SK-N-SH (cell line): ENCODE measurements around the gene UBTD1. TPM values are rescaled to one million over a fixed set of nuclear protein-coding genes. Genes with fewer than 3 reads are reported as not detected.

ENCODE experiments used
- CTCF ChIA-PET: fragments of 300-600, 350-600 bp; formaldehyde crosslinking; extraction: SDS; loops from one replicate; lab custom pipeline; 2021; lab: Yijun Ruan, JAX
- POLR2A ChIA-PET: fragments of 350-600 bp; sonication (Branson Sonifier 250); formaldehyde crosslinking; extraction: SDS; loops from one replicate; lab custom pipeline; 2020; ENCODE audit warnings: antibody characterized with exemption, inconsistent platforms; lab: Yijun Ruan, JAX
- DNase-seq: peaks from one replicate; pipeline ENCODE4 v3.0.0; 2012
- H2AFZ ChIP-seq: fragments of 200-600 bp; sonication (generic); 2 replicates; pipeline ENCODE4 v1.8.1; 2016; ENCODE audit warnings: antibody characterized with exemption, mild to moderate bottlenecking, low read depth
- H3F3A ChIP-seq: fragments of 200-600 bp; sonication (generic); replicated peaks from 2 replicates; pipeline ENCODE3; 2016; ENCODE audit warnings: antibody characterized with exemption, mild to moderate bottlenecking; ENCODE audit not compliant: insufficient read depth
- H3K27ac ChIP-seq, 2 experiments: fragments of 200-500 bp in 1 of 2; fragments of 200-600 bp in 1 of 2; sonication (Bioruptor generic) in 1 of 2; sonication (generic), shearing (Covaris generic) in 1 of 2; 2 replicates each; pipeline versions ENCODE4 v1.5.1 to v1.6.1; 2014 to 2016; ENCODE audit warnings: low read depth in 2 of 2, inconsistent platforms in 1 of 2, low read length in 1 of 2, mild to moderate bottlenecking in 1 of 2, mixed read lengths in 1 of 2
- H3K27me3 ChIP-seq: fragments of 200-600 bp; sonication (generic), shearing (Covaris generic); 2 replicates; pipeline ENCODE4 v1.6.1; 2016; ENCODE audit warnings: mixed run types; ENCODE audit not compliant: insufficient read depth
- H3K36me3 ChIP-seq, 2 experiments: fragments of 200-500 bp in 1 of 2; fragments of 200-600 bp in 1 of 2; sonication (Bioruptor generic) in 1 of 2; sonication (generic) in 1 of 2; replicated peaks in 1 of 2; 2 replicates each; pipeline versions ENCODE3 to v1.5.1; 2014 to 2016; ENCODE audit warnings: low read length in 1 of 2, mild to moderate bottlenecking in 1 of 2; ENCODE audit not compliant: insufficient read depth in 2 of 2, control insufficient read depth in 1 of 2
- H3K4me1 ChIP-seq, 2 experiments: fragments of 200-500 bp in 1 of 2; fragments of 200-600 bp in 1 of 2; sonication (Bioruptor generic) in 1 of 2; sonication (generic), shearing (Covaris generic) in 1 of 2; 2 replicates each; pipeline versions ENCODE4 v1.5.1 to v1.6.1; 2014 to 2016; ENCODE audit warnings: low read depth in 1 of 2, low read length in 1 of 2, mixed run types in 1 of 2; ENCODE audit not compliant: insufficient read depth in 2 of 2, control insufficient read depth in 1 of 2
- H3K4me2 ChIP-seq: fragments of 200-600 bp; sonication (generic), shearing (Covaris generic); 2 replicates; pipeline ENCODE4 v1.6.1; 2017; ENCODE audit warnings: mixed run types
- H3K4me3 ChIP-seq, 2 experiments: fragments of 200-500 bp in 1 of 2; fragments of 200-600 bp in 1 of 2; sonication (Bioruptor generic) in 1 of 2; sonication (generic), shearing (Covaris generic) in 1 of 2; 2 replicates each; pipeline versions ENCODE4 v1.5.1 to v1.8.1; 2014 to 2016; ENCODE audit warnings: low read depth in 2 of 2, inconsistent platforms in 1 of 2, low read length in 1 of 2, mild to moderate bottlenecking in 1 of 2, mixed read lengths in 1 of 2, moderate library complexity in 1 of 2
- H3K79me2 ChIP-seq: fragments of 200-600 bp; sonication (generic); 2 replicates; pipeline ENCODE4 v1.8.1; 2017; ENCODE audit warnings: mild to moderate bottlenecking; ENCODE audit not compliant: insufficient read depth
- H3K9ac ChIP-seq: fragments of 200-600 bp; sonication (generic); 2 replicates; pipeline ENCODE4 v1.6.1; 2017; ENCODE audit warnings: mixed run types
- H3K9me2 ChIP-seq: fragments of 200-600 bp; sonication (generic); 2 replicates; pipeline ENCODE4 v1.6.1; 2017; ENCODE audit warnings: mixed run types
- H3K9me3 ChIP-seq: fragments of 200-600 bp; sonication (generic); 2 replicates; pipeline ENCODE4 v1.6.1; 2017; ENCODE audit warnings: mixed run types, mild to moderate bottlenecking, moderate library complexity
- H4K20me1 ChIP-seq: fragments of 200-600 bp; sonication (generic); 2 replicates; pipeline ENCODE4 v1.6.1; 2017; ENCODE audit warnings: mild to moderate bottlenecking, mixed run types; ENCODE audit not compliant: insufficient read depth
- ELF1 ChIP-seq: IDR thresholded peaks from 2 replicates; pipeline ENCODE4 v1.4.0; 2012
- EZH2phosphoT487 ChIP-seq: fragments of 200-600 bp; sonication (generic); IDR thresholded peaks from 2 replicates; pipeline ENCODE4 v1.6.1; 2017; ENCODE audit warnings: low read depth, mixed run types, mild to moderate bottlenecking, antibody characterized with exemption, moderate library complexity, borderline replicate concordance
- FOSL2 ChIP-seq: IDR thresholded peaks from 2 replicates; pipeline ENCODE4 v1.4.0; 2012; ENCODE audit warnings: low read depth, mild to moderate bottlenecking, moderate library complexity, borderline replicate concordance
- FOXJ3 ChIP-seq: sonication (generic); formaldehyde crosslinking; IDR thresholded peaks from 2 replicates; pipeline ENCODE4 v1.5.1; 2020; ENCODE audit warnings: mild to moderate bottlenecking, missing genetic modification reagents
- FOXM1 ChIP-seq: IDR thresholded peaks from 2 replicates; pipeline ENCODE4 v1.4.0; 2012; ENCODE audit warnings: low read depth, mild to moderate bottlenecking
- GABPA ChIP-seq: IDR thresholded peaks from 2 replicates; pipeline ENCODE4 v1.4.0; 2012; ENCODE audit warnings: low read depth, mild to moderate bottlenecking
- GATA2 ChIP-seq: sonication (generic); formaldehyde crosslinking; IDR thresholded peaks from 2 replicates; pipeline ENCODE4 v1.5.0; 2020; ENCODE audit warnings: mild to moderate bottlenecking, missing genetic modification reagents
- MXI1 ChIP-seq: IDR thresholded peaks from 2 replicates; pipeline ENCODE4 v1.6.1; 2012; ENCODE audit warnings: mild to moderate bottlenecking, low read depth, low read length, improper control_type of control experiment
- NFIC ChIP-seq: IDR thresholded peaks from 2 replicates; pipeline ENCODE4 v1.4.0; 2012; ENCODE audit warnings: borderline replicate concordance
- POLR2AphosphoS5 ChIP-seq: IDR thresholded peaks from 2 replicates; pipeline ENCODE4 v1.6.1; 2012; ENCODE audit warnings: low read depth, low read length
- RAD21 ChIP-seq: IDR thresholded peaks from 2 replicates; pipeline ENCODE4 v1.6.1; 2012; ENCODE audit warnings: mild to moderate bottlenecking, low read length
- RCOR1 ChIP-seq: fragments of 150-350 bp; IDR thresholded peaks from 2 replicates; pipeline ENCODE4 v1.6.1; 2017; ENCODE audit warnings: antibody characterized with exemption, low read length
- RXRA ChIP-seq: IDR thresholded peaks from 2 replicates; pipeline ENCODE4 v1.4.0; 2012; ENCODE audit warnings: low read depth, mild to moderate bottlenecking, borderline replicate concordance
- SIN3A ChIP-seq: IDR thresholded peaks from 2 replicates; pipeline ENCODE4 v1.6.1; 2012; ENCODE audit warnings: low read depth, mild to moderate bottlenecking, low read length, moderate library complexity, borderline replicate concordance
- SMC3 ChIP-seq: IDR thresholded peaks from 2 replicates; pipeline ENCODE4 v1.6.1; 2012; ENCODE audit warnings: low read depth, low read length, improper control_type of control experiment
- TAF1 ChIP-seq: IDR thresholded peaks from 2 replicates; pipeline ENCODE4 v1.6.1; 2012; ENCODE audit warnings: low read depth, mild to moderate bottlenecking, low read length, moderate library complexity, borderline replicate concordance
- TCF12 ChIP-seq: IDR thresholded peaks from 2 replicates; pipeline ENCODE4 v1.4.0; 2012
- USF1 ChIP-seq: IDR thresholded peaks from 2 replicates; pipeline ENCODE4 v1.4.0; 2012; ENCODE audit warnings: low read depth, borderline replicate concordance
- USF2 ChIP-seq: fragments of 150-350 bp; IDR thresholded peaks from 2 replicates; pipeline ENCODE4 v1.6.1; 2017; ENCODE audit warnings: antibody characterized with exemption, low read length, low read depth, borderline replicate concordance
- ZBTB33 ChIP-seq: IDR thresholded peaks from 2 replicates; pipeline ENCODE4 v1.4.0; 2012; ENCODE audit warnings: low read depth, borderline replicate concordance
- WGBS: methylation state at CpG from one replicate; pipeline ENCODE4 v1.1.6; 2017; ENCODE audit warnings: low lambda C conversion rate; 5-methylcytosine and 5-hydroxymethylcytosine counted together
- polyA plus RNA-seq, 3 experiments: library from polyadenylated mRNA; depleted of rRNA; stranded (reverse); fragments of >200 nt; gene quantifications; 2 replicates each; pipeline ENCODE4 v1.2.3, GENCODE V29; 2012

UBTD1 gene
- polyA plus RNA-seq, 1 of the 3 experiments (the other 2 are of a cell fraction) = 38.8 TPM

- peaks cover 0 to 7% of the 10 kb centered on the region in 2 experiments for H3K36me3 ChIP-seq
- H2AFZ ChIP-seq = no peak overlapping the region
- peak overlapping the region; percentile 87 to 93; a peak in 3 of 4 replicates for H3K4me3 ChIP-seq
- H3K79me2 ChIP-seq = peaks cover 92% of the 10 kb centered on the region
- ChIA-PET POLR2A (no interaction called here), CTCF (interaction anchor here (1.0 to 2.0 kb wide), 2 partner anchors 34 to 53 kb away, joined by 5 to 13 read pairs; no protein-coding TSS in a partner anchor)
- WGBS = 98% methylated on average over 2 of the region's 2 CpGs
- H3K4me1 ChIP-seq = peaks cover 8 to 12% of the 10 kb centered on the region in 2 experiments; a peak in 3 of 4 replicates
- peak overlapping the region; percentile 84 for H3K9ac ChIP-seq
- H3K27ac ChIP-seq = peak overlapping the region in 1 of 2 experiments; percentile 89; a peak in 1 of 4 replicates
- TF ChIP-seq SMC3 (no peak), ELF1 (no peak), FOXJ3 (no peak), TCF12 (no peak), MXI1 (no peak), GATA2 (no peak), FOXM1 (no peak), USF2 (no peak), ZBTB33 (no peak), FOSL2 (no peak), EZH2phosphoT487 (no peak), RCOR1 (no peak), SIN3A (no peak), NFIC (no peak)
- H3K27me3 ChIP-seq = no peaks in the 10 kb centered on the region
- H3F3A ChIP-seq = peaks cover 10% of the 10 kb centered on the region
- peak overlapping the region; percentile 89 for H3K4me2 ChIP-seq
- peaks cover 66% of the 10 kb centered on the region for H4K20me1 ChIP-seq
- no peaks in the 10 kb centered on the region for H3K9me2 ChIP-seq
- no peak for DNase-seq
- no peaks in the 10 kb centered on the region for H3K9me3 ChIP-seq
Observed at GRCh38 chr10:97500297-97500575, 1.5 kb downstream of the UBTD1 start.

GRCh38 chr10:97502916-97503315, 4.2 kb downstream of the UBTD1 start:
- ChIA-PET CTCF (interaction anchor here (1.7 kb wide), 2 partner anchors 19 to 31 kb away, joined by 3 to 7 read pairs; no protein-coding TSS in a partner anchor), POLR2A (no interaction called here)
- no peaks in the 10 kb centered on the region for H3K36me3 ChIP-seq
- H4K20me1 ChIP-seq = peaks cover 68% of the 10 kb centered on the region
- peaks cover 0 to 7% of the 10 kb centered on the region in 2 experiments; a peak in 1 of 4 replicates for H3K4me1 ChIP-seq
- H3K9ac ChIP-seq = no peak overlapping the region
- peaks cover 92% of the 10 kb centered on the region for H3K79me2 ChIP-seq
- no peak overlapping the region for H3K4me2 ChIP-seq
- no peak for TF ChIP-seq RAD21
- TF ChIP-seq USF1 = no peak
- no peak for TF ChIP-seq MXI1
- no peak for TF ChIP-seq RXRA
- no peak for TF ChIP-seq TAF1
- TF ChIP-seq POLR2AphosphoS5 = no peak
- TF ChIP-seq GABPA = no peak
- H3K27me3 ChIP-seq = no peaks in the 10 kb centered on the region
- no peaks in the 10 kb centered on the region for H3K9me2 ChIP-seq
- no peak overlapping the region for H2AFZ ChIP-seq
- no peak overlapping the region for H3K27ac ChIP-seq
- 90% methylated on average over 6 of the region's 6 CpGs for WGBS
- no peaks in the 10 kb centered on the region for H3K9me3 ChIP-seq
- H3K4me3 ChIP-seq = no peak overlapping the region
- no peak for DNase-seq
- H3F3A ChIP-seq = peaks cover 3% of the 10 kb centered on the region
